ENCODE results near the gene RPL10A.

RPL10A gene

GRCh38 chr6:35465646-35466045 is 2.6 kb upstream of the RPL10A start:
- DNase-seq (ENCODE audit: low spot score): no peak
- TF ChIP-seq, protein P1, sequence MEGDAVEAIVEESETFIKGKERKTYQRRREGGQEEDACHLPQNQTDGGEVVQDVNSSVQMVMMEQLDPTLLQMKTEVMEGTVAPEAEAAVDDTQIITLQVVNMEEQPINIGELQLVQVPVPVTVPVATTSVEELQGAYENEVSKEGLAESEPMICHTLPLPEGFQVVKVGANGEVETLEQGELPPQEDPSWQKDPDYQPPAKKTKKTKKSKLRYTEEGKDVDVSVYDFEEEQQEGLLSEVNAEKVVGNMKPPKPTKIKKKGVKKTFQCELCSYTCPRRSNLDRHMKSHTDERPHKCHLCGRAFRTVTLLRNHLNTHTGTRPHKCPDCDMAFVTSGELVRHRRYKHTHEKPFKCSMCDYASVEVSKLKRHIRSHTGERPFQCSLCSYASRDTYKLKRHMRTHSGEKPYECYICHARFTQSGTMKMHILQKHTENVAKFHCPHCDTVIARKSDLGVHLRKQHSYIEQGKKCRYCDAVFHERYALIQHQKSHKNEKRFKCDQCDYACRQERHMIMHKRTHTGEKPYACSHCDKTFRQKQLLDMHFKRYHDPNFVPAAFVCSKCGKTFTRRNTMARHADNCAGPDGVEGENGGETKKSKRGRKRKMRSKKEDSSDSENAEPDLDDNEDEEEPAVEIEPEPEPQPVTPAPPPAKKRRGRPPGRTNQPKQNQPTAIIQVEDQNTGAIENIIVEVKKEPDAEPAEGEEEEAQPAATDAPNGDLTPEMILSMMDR (IDR thresholded peaks at IDR 0.05; ENCODE audit: borderline replicate concordance, control extremely low read depth, extremely low read depth, insufficient read depth, missing control alignments): no peak
- in situ Hi-C loops (cut with MboI; ENCODE audit: low sequenced_read_pairs, unreplicated experiment): no loop called here

DNA sequence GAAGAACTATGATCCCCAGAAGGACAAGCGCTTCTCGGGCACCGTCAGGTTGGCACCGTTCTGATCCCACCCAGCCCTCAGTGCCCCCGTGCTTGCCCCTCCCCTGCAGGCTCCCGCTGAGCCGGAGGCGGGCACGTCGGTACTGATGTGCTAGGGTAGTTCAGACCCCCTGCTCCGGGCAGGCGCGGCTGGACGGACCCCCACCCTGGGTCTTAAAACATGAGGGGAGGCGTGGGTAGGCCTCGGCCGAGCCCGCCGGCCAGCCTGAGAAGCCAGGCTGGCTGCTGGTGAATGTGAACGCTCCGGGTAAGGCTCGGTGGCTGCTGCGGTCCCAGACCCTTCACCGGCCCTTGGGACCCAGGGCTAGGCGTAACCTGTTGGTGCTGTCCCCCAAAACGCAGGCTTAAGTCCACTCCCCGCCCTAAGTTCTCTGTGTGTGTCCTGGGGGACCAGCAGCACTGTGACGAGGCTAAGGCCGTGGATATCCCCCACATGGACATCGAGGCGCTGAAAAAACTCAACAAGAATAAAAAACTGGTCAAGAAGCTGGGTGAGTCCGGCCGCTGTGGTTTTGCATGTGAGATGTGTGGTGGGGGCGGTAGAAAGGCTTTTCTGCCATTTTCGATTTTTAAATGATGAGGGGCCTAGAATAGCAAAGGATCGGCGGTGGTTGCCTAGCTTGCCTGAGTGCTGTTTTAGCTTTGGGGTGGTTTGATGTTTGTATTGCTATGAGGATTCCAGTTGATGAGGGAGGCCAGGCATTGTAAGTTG is 964 bp downstream of the RPL10A start:
- TF ChIP-seq, protein P1 (IDR thresholded peaks at IDR 0.05; ENCODE audit: borderline replicate concordance, control extremely low read depth, extremely low read depth, insufficient read depth, missing control alignments): no peak
- in situ Hi-C loops (cut with MboI; ENCODE audit: low sequenced_read_pairs, unreplicated experiment): no loop called here
- no peak for DNase-seq (ENCODE audit: low spot score)

- TF ChIP-seq, protein P1 (IDR thresholded peaks at IDR 0.05; ENCODE audit: borderline replicate concordance, control extremely low read depth, extremely low read depth, insufficient read depth, missing control alignments): no peak
- in situ Hi-C loops (cut with MboI; ENCODE audit: low sequenced_read_pairs, unreplicated experiment): no loop called here
- DNase-seq (ENCODE audit: low spot score): no peak
Observed at GRCh38 chr6:35469751-35470662, 1.8 kb downstream of the RPL10A start.

DNA sequence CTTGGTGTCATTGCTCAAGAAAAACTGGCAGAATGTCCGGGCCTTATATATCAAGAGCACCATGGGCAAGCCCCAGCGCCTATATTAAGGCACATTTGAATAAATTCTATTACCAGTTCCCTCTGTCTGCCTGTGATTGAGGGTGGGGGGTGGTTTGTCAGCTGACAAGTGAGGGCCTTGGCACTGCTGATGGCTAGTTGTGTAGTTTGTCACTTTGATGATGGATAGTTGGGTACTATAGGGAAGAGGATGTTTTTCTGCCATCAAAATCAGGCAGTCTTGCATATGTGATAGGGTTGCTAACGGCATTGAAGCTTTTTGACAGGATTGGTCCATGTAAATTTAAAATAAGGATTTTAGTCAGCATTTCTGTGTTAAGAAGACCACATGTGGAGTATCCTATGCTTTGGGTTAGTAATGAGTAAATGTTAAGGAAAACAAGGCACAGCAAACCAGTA is 2.5 kb downstream of the RPL10A start:
- no peak for DNase-seq (ENCODE audit: low spot score)
- in situ Hi-C loops (cut with MboI; ENCODE audit: low sequenced_read_pairs, unreplicated experiment): no loop called here
- TF ChIP-seq, protein P1 (IDR thresholded peaks at IDR 0.05; ENCODE audit: borderline replicate concordance, control extremely low read depth, extremely low read depth, insufficient read depth, missing control alignments): no peak

DNA sequence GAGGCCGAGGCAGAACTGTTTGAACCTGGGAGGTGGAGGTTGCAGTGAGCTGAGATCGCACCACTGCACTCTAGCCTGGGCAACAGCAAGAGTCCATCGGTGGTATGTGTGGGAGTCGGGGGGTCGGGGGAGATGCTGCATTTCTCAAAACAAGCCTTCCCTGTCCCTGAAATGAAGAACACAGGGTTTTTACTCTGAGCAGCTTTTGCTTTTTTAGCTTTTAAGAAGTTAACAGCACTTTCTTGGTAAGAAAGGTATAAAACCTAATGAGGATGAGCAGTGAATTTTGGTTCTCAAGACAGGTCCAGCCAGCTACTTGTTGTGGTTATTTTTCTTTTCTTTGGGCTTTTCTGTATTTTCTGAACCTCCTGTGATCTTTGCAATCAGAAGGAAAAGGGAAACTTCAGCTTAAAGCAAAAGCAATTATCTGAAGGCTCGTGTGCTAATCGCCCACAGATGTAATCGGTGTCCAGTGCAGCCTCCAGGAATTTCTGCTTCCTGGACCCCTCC is 3.7 kb downstream of the RPL10A start:
- no peak for DNase-seq (ENCODE audit: low spot score)
- in situ Hi-C loops (cut with MboI; ENCODE audit: low sequenced_read_pairs, unreplicated experiment): no loop called here
- TF ChIP-seq, protein P1 (IDR thresholded peaks at IDR 0.05; ENCODE audit: borderline replicate concordance, control extremely low read depth, extremely low read depth, insufficient read depth, missing control alignments): no peak

DNA sequence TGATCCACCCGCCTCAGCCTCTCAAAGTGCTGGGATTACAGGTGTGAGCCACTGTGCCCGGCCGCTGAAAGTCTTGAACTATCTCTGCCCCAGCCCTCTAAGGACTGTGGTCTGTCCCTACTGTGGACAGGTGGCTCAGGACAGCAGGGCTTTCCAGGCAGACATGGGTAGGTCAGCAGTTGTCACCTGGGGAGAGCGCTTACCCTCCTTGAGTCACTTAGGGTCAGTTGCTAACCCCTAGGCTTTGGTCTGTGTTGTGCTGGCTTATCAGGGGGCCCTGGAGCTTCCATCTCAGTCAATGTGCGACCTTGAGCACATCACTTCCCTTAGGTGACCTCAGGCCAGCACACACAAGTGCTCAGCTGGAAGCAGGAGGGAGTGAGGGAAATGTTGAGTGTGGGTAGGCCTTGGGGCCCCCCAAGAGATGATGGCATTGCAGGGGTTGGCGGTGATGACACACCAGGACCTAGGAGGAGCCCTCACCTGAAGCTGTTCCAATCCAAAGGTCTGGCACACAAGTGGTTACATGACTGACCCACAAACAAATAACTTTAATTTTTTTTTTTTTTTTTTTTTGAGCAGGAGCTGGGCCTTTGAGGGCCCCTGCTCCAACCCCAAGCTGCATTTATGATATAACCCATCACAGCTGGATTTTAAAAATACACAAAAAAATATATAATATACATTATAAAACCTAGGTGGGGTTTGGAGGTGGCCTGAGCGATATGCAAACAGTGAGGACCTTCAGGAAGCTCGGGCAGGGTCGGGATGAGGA is 5.1 kb downstream of the RPL10A start:
- DNase-seq (ENCODE audit: low spot score): no peak
- TF ChIP-seq, protein P1 (IDR thresholded peaks at IDR 0.05; ENCODE audit: borderline replicate concordance, control extremely low read depth, extremely low read depth, insufficient read depth, missing control alignments): no peak

More for the DNA sequence above, 5.1 kb downstream of the RPL10A start:
- in situ Hi-C loops (cut with MboI; ENCODE audit: low sequenced_read_pairs, unreplicated experiment): no loop called here
